A673 (cell line): ENCODE results near the gene DNAJC21.

Source experiments
- EZH2 ChIP-seq: fragments of 200-600 bp; sonication (generic); IDR thresholded peaks from 2 replicates; pipeline ENCODE4 v1.6.1; 2017; ENCODE audit warnings: borderline replicate concordance, low read depth, mild to moderate bottlenecking, mixed read lengths, antibody characterized with exemption, low read length; ENCODE audit not compliant: poor library complexity, severe bottlenecking
- TF ChIP-seq, protein P1 (sequence below): fragments of 300-800, 200-600 bp; sonication (generic); conservative IDR thresholded peaks from 2 replicates; pipeline ENCODE4 v1.5.1; 2017; ENCODE audit warnings: low read depth, mild to moderate bottlenecking, antibody characterized with exemption, low read length, moderate library complexity, mixed read lengths

DNA sequence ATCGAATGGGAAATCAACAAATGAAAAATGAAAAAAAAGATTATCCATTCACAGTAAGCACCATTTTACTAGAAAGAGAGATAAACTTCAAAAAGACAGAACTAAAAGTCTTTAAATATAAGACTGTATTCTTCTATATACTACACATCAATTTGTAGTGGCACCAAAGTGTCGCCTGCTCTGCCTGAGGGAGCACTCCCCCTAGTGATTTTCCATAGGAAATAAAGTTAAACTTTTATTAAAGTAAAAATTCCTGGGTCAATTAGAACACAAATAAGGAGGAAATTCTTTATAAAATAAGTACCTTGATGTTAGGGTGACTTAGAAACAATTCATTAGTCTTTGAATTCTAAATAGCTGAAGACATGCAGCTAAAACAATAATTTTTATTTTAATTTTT, 23.8 kb upstream of the DNAJC21 start:
- TF ChIP-seq, protein P1, sequence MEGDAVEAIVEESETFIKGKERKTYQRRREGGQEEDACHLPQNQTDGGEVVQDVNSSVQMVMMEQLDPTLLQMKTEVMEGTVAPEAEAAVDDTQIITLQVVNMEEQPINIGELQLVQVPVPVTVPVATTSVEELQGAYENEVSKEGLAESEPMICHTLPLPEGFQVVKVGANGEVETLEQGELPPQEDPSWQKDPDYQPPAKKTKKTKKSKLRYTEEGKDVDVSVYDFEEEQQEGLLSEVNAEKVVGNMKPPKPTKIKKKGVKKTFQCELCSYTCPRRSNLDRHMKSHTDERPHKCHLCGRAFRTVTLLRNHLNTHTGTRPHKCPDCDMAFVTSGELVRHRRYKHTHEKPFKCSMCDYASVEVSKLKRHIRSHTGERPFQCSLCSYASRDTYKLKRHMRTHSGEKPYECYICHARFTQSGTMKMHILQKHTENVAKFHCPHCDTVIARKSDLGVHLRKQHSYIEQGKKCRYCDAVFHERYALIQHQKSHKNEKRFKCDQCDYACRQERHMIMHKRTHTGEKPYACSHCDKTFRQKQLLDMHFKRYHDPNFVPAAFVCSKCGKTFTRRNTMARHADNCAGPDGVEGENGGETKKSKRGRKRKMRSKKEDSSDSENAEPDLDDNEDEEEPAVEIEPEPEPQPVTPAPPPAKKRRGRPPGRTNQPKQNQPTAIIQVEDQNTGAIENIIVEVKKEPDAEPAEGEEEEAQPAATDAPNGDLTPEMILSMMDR = peak; percentile 65
- no peak for TF ChIP-seq EZH2
